Adrenal gland (tissue), 12 donors: ENCODE data around the gene PLA2G4F. TPM values are rescaled to one million over a fixed set of nuclear protein-coding genes. Genes with fewer than 3 reads are reported as not detected.
A peak's percentile ranks its signal among the peaks of the same experiment; 100 is the strongest.

Source experiments
- DNase-seq, 7 donors: peaks; one replicate each; pipeline ENCODE4 v3.0.0-alpha.2; 2019 to 2020
- H3K27ac ChIP-seq, 5 donors: fragments of 200-600 bp; sonication (generic) in 4 of 5; 1 replicate in 3 of 5; 2 replicates in 2 of 5; pipeline versions ENCODE4 v1.5.1 to v1.8.0; 2016 to 2020; ENCODE audit warnings: mild to moderate bottlenecking in 1 of 5
- H3K27me3 ChIP-seq: fragments of 200-600 bp; 2 replicates; pipeline ENCODE4 v1.8.0; 2021
- H3K36me3 ChIP-seq, 2 donors: fragments of 200-600 bp; replicated peaks in 1 of 2; 1 replicate in 1 of 2; 2 replicates in 1 of 2; pipeline versions ENCODE4 v1.5.1 to v1.8.0; 2018 to 2022
- H3K4me1 ChIP-seq, 2 donors: fragments of 200-600 bp; replicated peaks in 1 of 2; 1 replicate in 1 of 2; 2 replicates in 1 of 2; pipeline versions ENCODE4 v1.5.1 to v1.8.0; 2018 to 2021
- H3K4me3 ChIP-seq, 4 donors: fragments of 200-600 bp; sonication (generic) in 3 of 4; one replicate each; pipeline ENCODE4 v1.5.1; 2016 to 2018
- H3K9me3 ChIP-seq, 3 donors: fragments of 200-600 bp; sonication (generic) in 1 of 3; replicated peaks in 1 of 3; 1 replicate in 2 of 3; 2 replicates in 1 of 3; pipeline versions ENCODE4 v1.5.1 to v1.8.0; 2016 to 2021
- POLR2A ChIP-seq, 2 donors: fragments of 450-650 bp; IDR thresholded peaks; one replicate each; pipeline ENCODE4 v1.6.1; 2017; ENCODE audit warnings: antibody characterized with exemption in 2 of 2, mild to moderate bottlenecking in 2 of 2, moderate library complexity in 1 of 2
- WGBS, 4 donors: extraction: QIAGEN DNeasy Blood & Tissue Kit in 2 of 4; methylation state at CpG; one replicate each; pipeline versions ENCODE4 v1.1.5 to v1.1.7; 2013 to 2017; 5-methylcytosine and 5-hydroxymethylcytosine counted together
- intact Hi-C, 2 donors: fragments of 100-400 bp; cut with DNase I; formaldehyde crosslinking; loops; one replicate each; pipeline versions ENCODE4 v1.14.1 to v1.15.0; 2022 to 2023
- polyA plus RNA-seq, 3 donors: library from polyadenylated mRNA; stranded (reverse); fragments of 200-250 nt in 2 of 3; fragments of 350-450 nt in 1 of 3; fragmentation: Illumina TruSeq in 1 of 3; extraction: RNeasy Lipid Tissue Mini Kit (QIAGEN cat#74804) in 1 of 3; gene quantifications; one replicate each; pipeline ENCODE4 v1.2.3, GENCODE V29; 2013 to 2014
- total RNA-seq, 9 donors: library from RNA; depleted of rRNA in 4 of 9; stranded (reverse); fragments of >200 nt in 4 of 9; fragments of 120-200 nt in 1 of 9; fragmentation: NEBNext Ultra II Directional in 1 of 9; extraction: Animal tissue kit (Norgen Biotek cat#: 25700) in 1 of 9; gene quantifications; one replicate each; pipeline versions ENCODE4 v1.1.0 to v1.2.4, GENCODE V29; 2013 to 2023
- TF ChIP-seq, protein P1 (sequence below), 6 experiments: fragments of 450-650 bp in 4 of 6; fragments of 200-600 bp in 2 of 6; sonication (generic) in 1 of 6; IDR thresholded peaks; 1 replicate in 5 of 6; 2 replicates in 1 of 6; pipeline versions ENCODE4 v1.5.1 to v1.8.0; 2016 to 2021; ENCODE audit warnings: antibody characterized with exemption in 6 of 6, mild to moderate bottlenecking in 2 of 6, moderate library complexity in 1 of 6
- donor health status: healthy with polysubstance abuse.
- donor health status: Bipolar disorder and iron deficiency.
- donor health status: DM: yes; HTN: yes; CAD: no.
- donor health status: DM: no; HTN: no; CAD: no.
- donor health status: DM: no; HTN: no; CAD: no.
- donor health status: DM: yes; HTN: yes; CAD: no.

PLA2G4F gene
- total and polyA plus RNA-seq, 12 donors, result 0.03 to 0.29 (median 0.11) TPM; not detected in 9

DNA sequence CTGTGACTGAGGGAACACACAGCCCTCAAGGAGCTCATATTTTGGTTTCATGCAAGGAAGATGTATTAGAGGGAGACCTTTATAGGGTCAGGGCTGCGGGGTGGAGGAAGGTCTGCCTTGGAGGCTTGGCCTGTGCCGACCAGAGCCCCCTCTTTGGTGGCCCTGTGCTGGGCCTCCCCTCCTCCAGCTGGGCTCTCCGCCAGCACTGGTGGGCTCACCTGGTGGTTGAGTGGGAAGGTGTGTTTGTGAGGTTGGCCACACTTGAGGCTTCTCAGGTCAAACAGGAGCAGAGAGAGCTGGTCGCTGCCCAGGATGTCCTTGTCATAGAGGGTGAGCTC lies 2.6 kb downstream of the PLA2G4F start:
- no peak overlapping the region for H3K4me3 ChIP-seq
- peak in 1 of 7 donors; percentile 2 for DNase-seq
- TF ChIP-seq POLR2A (IDR thresholded peaks at IDR 0.05), result no peak
- H3K36me3 ChIP-seq, result no peaks in the 10 kb centered on the region
- no peaks in the 10 kb centered on the region for H3K9me3 ChIP-seq
- peaks cover 8 to 9% of the 10 kb centered on the region in 2 donors for H3K4me1 ChIP-seq
- intact Hi-C loops, result no loop called here
- WGBS, 4 donors, result 78 to 100% (median 90%) methylated on average over 1 to 4 of the region's 4 CpGs
- H3K27me3 ChIP-seq, result no peaks in the 10 kb centered on the region
- no peak overlapping the region for H3K27ac ChIP-seq

DNA sequence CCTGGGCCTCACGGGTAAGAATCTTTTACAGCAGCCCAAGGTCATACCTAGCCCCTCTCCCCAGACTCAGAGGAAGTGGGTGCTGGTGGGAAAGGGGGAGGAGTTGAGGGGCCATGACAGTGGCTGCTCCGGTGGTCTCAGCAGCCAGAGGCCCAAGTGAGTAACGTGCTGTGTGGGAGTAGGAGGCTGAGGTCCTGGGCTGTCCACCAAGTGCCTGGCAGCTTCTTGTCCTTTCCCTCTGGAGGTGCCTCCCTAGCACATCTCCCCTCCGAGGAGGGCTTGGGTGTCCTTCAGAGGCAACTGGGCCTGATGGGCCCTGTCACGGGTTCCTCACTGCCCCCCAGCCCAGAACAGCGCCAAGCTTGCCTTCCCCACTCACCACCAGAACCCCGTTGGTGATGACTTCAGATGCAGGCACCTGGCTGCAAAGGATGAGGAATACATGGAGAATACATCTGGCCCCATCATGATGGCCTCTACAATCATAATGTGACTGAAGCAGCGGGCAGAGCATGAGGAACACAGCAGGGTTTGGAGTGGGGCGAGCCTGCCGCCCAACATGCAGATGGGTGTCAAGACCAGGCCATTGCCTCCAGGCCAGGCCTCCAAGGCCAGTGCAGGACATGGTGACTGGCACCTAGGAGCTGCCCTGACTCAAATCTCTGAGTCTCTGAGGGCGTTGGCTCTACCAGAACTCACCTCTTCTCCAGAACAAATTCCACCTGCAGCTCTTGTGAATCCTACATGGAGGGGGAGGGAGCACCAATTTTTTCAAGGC lies 3.3 kb downstream of the PLA2G4F start:
- no peak overlapping the region for H3K4me3 ChIP-seq
- H3K27me3 ChIP-seq, result no peaks in the 10 kb centered on the region
- no peak overlapping the region for H3K27ac ChIP-seq
- intact Hi-C loops, result no loop called here
- DNase-seq, result peak in 1 of 7 donors; percentile 4
- H3K36me3 ChIP-seq, result no peaks in the 10 kb centered on the region
- 84 to 91% (median 89%) methylated on average over 7 to 11 of the region's 11 CpGs for WGBS, 4 donors
- peaks cover 1 to 2% of the 10 kb centered on the region in 2 donors for H3K4me1 ChIP-seq
- no peak for TF ChIP-seq POLR2A (IDR thresholded peaks at IDR 0.05)
- TF ChIP-seq, protein P1, sequence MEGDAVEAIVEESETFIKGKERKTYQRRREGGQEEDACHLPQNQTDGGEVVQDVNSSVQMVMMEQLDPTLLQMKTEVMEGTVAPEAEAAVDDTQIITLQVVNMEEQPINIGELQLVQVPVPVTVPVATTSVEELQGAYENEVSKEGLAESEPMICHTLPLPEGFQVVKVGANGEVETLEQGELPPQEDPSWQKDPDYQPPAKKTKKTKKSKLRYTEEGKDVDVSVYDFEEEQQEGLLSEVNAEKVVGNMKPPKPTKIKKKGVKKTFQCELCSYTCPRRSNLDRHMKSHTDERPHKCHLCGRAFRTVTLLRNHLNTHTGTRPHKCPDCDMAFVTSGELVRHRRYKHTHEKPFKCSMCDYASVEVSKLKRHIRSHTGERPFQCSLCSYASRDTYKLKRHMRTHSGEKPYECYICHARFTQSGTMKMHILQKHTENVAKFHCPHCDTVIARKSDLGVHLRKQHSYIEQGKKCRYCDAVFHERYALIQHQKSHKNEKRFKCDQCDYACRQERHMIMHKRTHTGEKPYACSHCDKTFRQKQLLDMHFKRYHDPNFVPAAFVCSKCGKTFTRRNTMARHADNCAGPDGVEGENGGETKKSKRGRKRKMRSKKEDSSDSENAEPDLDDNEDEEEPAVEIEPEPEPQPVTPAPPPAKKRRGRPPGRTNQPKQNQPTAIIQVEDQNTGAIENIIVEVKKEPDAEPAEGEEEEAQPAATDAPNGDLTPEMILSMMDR (IDR thresholded peaks at IDR 0.05), result no peak
- H3K9me3 ChIP-seq, result no peaks in the 10 kb centered on the region

DNA sequence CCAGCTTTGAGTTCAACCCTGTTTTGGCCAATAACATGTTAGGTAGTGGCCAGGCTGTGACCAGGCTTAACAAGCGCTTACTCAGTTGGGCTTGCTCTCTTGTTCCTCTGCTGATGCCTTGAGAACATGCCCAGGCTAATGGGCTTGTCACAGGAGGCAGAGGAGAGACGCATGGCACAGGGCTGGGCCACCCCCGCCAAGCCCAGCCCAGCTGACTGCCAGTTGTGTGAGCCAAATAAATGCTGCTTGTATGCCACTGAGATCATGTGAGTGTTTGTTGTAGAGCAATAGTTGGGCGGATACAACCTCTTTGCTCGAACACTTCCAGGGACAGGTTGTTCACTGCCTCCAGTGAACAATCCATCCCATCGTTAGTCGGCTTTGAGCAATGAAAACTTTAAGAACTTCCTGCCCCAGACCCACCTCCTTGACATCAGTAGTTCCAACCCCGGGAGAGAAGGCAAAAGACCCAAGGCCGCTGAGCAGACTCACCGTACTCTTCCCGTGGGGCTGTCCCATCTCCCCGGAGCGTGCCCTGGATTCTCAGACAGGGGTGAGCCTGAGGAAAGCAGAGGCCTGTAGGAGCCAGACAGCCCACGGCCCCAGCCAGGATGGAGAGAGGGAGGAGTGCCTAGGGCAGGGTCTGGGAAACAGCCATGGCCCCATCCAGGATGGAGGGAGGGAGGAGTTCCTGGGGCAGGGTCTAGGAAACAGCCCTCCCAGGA lies 4.1 kb downstream of the PLA2G4F start:
- Histone ChIP-seq H3K27ac (no peak overlapping the region), H3K9me3 (no peaks in the 10 kb centered on the region), H3K27me3 (no peaks in the 10 kb centered on the region), H3K36me3 (no peaks in the 10 kb centered on the region), H3K4me1 (no peaks in the 10 kb centered on the region), H3K4me3 (no peak overlapping the region)
- peak in 1 of 7 donors; percentile 5 for DNase-seq
- no peak for TF ChIP-seq POLR2A (IDR thresholded peaks at IDR 0.05)
- TF ChIP-seq, protein P1 (IDR thresholded peaks at IDR 0.05), result no peak
- intact Hi-C loops, result no loop called here
- 91 to 92% (median 91%) methylated on average over 14 of the region's 14 CpGs for WGBS, 4 donors

DNA sequence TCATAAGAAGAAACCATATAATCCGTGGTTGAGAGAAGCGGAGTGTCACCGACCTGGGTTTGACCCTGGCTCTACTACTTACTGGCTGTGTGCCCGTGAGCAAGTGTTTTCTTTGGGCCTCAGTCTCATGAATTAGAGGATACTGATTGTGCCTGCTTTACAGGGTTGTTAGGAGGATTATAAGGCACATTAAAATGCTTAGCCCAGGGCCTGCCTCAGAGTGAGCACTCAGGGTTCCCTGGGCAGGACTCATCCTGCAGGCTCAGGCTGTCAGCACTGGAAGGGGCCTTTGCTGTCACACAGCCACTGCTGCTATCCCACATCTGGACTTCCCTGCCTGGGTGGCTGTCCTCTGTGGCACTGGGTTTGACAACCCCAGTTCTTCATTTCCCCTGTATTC lies 4.7 kb downstream of the PLA2G4F start:
- no peak overlapping the region for H3K27ac ChIP-seq
- H3K4me1 ChIP-seq, result no peaks in the 10 kb centered on the region
- H3K4me3 ChIP-seq, result no peak overlapping the region
- no peaks in the 10 kb centered on the region for H3K9me3 ChIP-seq
- WGBS, 4 donors, result 50 to 62% (median 59%) methylated on average over 4 of the region's 4 CpGs
- intact Hi-C loops, result no loop called here
- TF ChIP-seq, protein P1 (IDR thresholded peaks at IDR 0.05), result no peak
- no peak for TF ChIP-seq POLR2A (IDR thresholded peaks at IDR 0.05)
- no peaks in the 10 kb centered on the region for H3K27me3 ChIP-seq
- no peaks in the 10 kb centered on the region for H3K36me3 ChIP-seq
- peak in 2 of 7 donors; percentile 4 to 31 for DNase-seq
